ENCODE results near the gene TFDP1.

The TFDP1 gene

GRCh38 chr13:113598481-113598880, 13.9 kb downstream of the TFDP1 start:
- TF ChIP-seq CTCF (IDR thresholded peaks at IDR 0.05), result no peak
- H3K27ac ChIP-seq, result no peak overlapping the region
- H3K4me3 ChIP-seq, result no peak overlapping the region
- peak; percentile 31 for DNase-seq (ENCODE audit: low spot score)

GRCh38 chr13:113599391-113599790, 14.8 kb downstream of the TFDP1 start:
- Histone ChIP-seq H3K27ac (no peak overlapping the region), H3K4me3 (no peak overlapping the region)
- no peak for DNase-seq (ENCODE audit: low spot score)
- no peak for TF ChIP-seq CTCF (IDR thresholded peaks at IDR 0.05)

GRCh38 chr13:113601166-113602070, 16.9 kb downstream of the TFDP1 start:
- Histone ChIP-seq H3K4me3 (no peak overlapping the region), H3K27ac (no peak overlapping the region)
- DNase-seq (ENCODE audit: low spot score), result no peak
- no peak for TF ChIP-seq CTCF (IDR thresholded peaks at IDR 0.05)

- Histone ChIP-seq H3K4me3 (no peak overlapping the region), H3K27ac (no peak overlapping the region)
- no peak for TF ChIP-seq CTCF (IDR thresholded peaks at IDR 0.05)
- DNase-seq (ENCODE audit: low spot score), result no peak
These were observed 17.9 kb downstream of the TFDP1 start for GRCh38 chr13:113602291-113602988.

- DNase-seq (ENCODE audit: low spot score), result no peak
- no peak for TF ChIP-seq CTCF (IDR thresholded peaks at IDR 0.05)
- Histone ChIP-seq H3K4me3 (no peak overlapping the region), H3K27ac (no peak overlapping the region)
These were observed 18.7 kb downstream of the TFDP1 start for GRCh38 chr13:113603116-113603710.

GRCh38 chr13:113604186-113604585, 19.6 kb downstream of the TFDP1 start:
- H3K4me3 ChIP-seq, result no peak overlapping the region
- TF ChIP-seq CTCF (IDR thresholded peaks at IDR 0.05), result no peak
- no peak overlapping the region for H3K27ac ChIP-seq
- no peak for DNase-seq (ENCODE audit: low spot score)
